Ishikawa (cell line): ENCODE data around the gene FH.

Experiments
- CEBPB ChIP-seq: IDR thresholded peaks from 2 replicates; pipeline ENCODE4 v1.6.1; 2012
- CREB1 ChIP-seq: IDR thresholded peaks from 2 replicates; pipeline ENCODE4 v1.6.1; 2012; ENCODE audit warnings: low read depth
- EGR1 ChIP-seq: IDR thresholded peaks from 2 replicates; pipeline ENCODE4 v1.6.1; 2012
- EP300 ChIP-seq: IDR thresholded peaks from 2 replicates; pipeline ENCODE4 v1.6.1; 2012; ENCODE audit warnings: borderline replicate concordance
- FOXM1 ChIP-seq: IDR thresholded peaks from 2 replicates; pipeline ENCODE4 v1.6.1; 2012; ENCODE audit warnings: low read depth, borderline replicate concordance
- MAX ChIP-seq: IDR thresholded peaks from 2 replicates; pipeline ENCODE4 v1.6.1; 2012
- NFIC ChIP-seq: IDR thresholded peaks from 2 replicates; pipeline ENCODE4 v1.6.1; 2012
- RAD21 ChIP-seq: IDR thresholded peaks from 2 replicates; pipeline ENCODE4 v1.6.1; 2012; ENCODE audit warnings: low read depth
- REST ChIP-seq: IDR thresholded peaks from 2 replicates; pipeline ENCODE4 v1.6.1; 2012; ENCODE audit warnings: low read depth, mild to moderate bottlenecking
- TAF1 ChIP-seq: IDR thresholded peaks from 2 replicates; pipeline ENCODE4 v1.6.1; 2012; ENCODE audit warnings: low read depth, mild to moderate bottlenecking
- TCF12 ChIP-seq: IDR thresholded peaks from 2 replicates; pipeline ENCODE4 v1.6.1; 2012; ENCODE audit warnings: low read depth
- TEAD4 ChIP-seq: IDR thresholded peaks from 2 replicates; pipeline ENCODE4 v1.6.1; 2012
- YY1 ChIP-seq: IDR thresholded peaks from 2 replicates; pipeline ENCODE4 v1.6.1; 2012; ENCODE audit warnings: low read depth
- ZBTB7A ChIP-seq: IDR thresholded peaks from 2 replicates; pipeline ENCODE4 v1.6.1; 2012; ENCODE audit warnings: low read depth
- TF ChIP-seq, protein P1 (sequence below): IDR thresholded peaks from 2 replicates; pipeline ENCODE4 v1.6.1; 2012

The FH gene

DNA sequence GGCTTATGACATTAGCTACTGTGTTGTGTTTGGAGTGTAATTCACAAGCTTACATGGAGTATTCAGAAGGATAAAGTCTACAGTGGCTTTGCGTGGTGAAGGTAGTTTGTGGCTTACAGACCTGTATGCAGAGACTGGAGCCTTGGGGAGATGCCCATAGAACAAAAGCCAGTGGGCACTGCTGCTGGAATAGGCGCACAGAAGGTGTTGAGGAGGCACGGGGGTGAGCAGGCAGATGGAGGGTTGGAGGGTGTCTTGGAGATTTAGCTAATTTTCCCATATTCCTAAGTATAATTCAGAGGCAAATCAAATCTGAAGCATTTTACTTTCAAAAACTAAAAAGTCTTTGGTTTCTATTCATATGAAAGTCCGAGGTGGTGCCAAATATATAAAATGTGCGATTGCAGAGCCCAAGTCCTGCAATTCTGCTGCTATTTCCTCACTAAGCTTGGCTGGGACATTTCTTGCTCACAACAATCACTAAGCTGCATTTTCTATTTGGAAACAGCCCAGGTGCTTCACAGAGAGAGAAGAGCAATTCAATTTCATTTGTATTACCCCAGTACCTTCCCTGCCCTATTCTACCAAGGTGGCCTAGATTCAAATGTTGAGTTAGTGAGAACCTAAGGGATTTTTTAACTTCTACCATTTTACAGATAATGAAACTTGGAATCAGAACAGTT lies 48.5 kb downstream of the FH start:
- TF ChIP-seq TCF12 (no peak), EP300 (no peak), CREB1 (no peak), REST (no peak), ZBTB7A (no peak), NFIC (no peak), MAX (no peak), CEBPB (no peak), RAD21 (no peak), TAF1 (no peak), YY1 (no peak), FOXM1 (no peak), EGR1 (no peak), TEAD4 (no peak)
- TF ChIP-seq, protein P1, sequence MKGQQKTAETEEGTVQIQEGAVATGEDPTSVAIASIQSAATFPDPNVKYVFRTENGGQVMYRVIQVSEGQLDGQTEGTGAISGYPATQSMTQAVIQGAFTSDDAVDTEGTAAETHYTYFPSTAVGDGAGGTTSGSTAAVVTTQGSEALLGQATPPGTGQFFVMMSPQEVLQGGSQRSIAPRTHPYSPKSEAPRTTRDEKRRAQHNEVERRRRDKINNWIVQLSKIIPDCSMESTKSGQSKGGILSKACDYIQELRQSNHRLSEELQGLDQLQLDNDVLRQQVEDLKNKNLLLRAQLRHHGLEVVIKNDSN: no peak

DNA sequence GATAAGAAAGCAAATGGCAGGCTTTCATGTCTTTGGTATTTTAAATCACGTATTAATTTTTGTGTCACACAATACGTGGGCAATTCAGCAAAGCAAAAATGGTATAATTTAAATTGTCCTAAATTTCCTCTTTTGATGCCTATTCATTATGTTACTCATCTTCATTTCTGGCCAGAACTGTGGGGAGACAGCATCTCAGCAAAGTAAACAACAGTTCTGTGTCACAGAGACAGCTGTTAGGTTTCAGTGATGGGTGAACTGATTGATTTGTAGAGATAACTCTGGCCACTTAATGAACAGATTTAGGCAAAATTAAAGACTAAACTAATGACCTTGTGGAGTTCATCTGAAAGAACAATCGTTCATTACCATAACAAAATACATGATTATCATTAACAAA lies 49.2 kb downstream of the FH start:
- no peak for TF ChIP-seq TAF1
- no peak for TF ChIP-seq FOXM1
- no peak for TF ChIP-seq ZBTB7A

- TF ChIP-seq, protein P1: no peak
- no peak for TF ChIP-seq REST
- no peak for TF ChIP-seq CEBPB
- no peak for TF ChIP-seq TEAD4
- no peak for TF ChIP-seq FOXM1
- no peak for TF ChIP-seq EGR1
- no peak for TF ChIP-seq ZBTB7A
- no peak for TF ChIP-seq YY1
- TF ChIP-seq TAF1: no peak
- no peak for TF ChIP-seq NFIC
- TF ChIP-seq MAX: no peak
- TF ChIP-seq TCF12: no peak
- TF ChIP-seq CREB1: no peak
- TF ChIP-seq RAD21: no peak
- TF ChIP-seq EP300: no peak
These were observed 53.9 kb downstream of the FH start for GRCh38 chr1:241465673-241466072.

DNA sequence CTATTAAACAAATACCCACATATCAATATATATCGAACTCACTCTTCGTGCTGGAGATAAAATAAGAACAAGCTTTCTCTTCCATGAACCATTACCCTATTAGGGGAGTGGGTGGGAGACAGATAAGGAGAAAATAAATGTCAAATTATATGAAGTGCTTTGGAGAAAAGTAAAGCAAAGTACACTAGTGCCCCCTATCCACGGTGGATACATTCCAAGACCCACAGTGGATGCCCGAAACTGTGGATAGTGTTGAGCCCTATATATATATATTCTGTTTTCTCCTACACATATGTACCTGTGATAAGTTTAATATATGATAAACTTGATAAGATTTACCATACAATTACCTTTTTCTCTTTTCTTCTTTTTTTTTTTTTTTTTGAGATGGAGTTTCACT lies 54.6 kb downstream of the FH start:
- no peak for TF ChIP-seq ZBTB7A
- no peak for TF ChIP-seq RAD21
- TF ChIP-seq CEBPB: no peak
- no peak for TF ChIP-seq REST
- TF ChIP-seq TAF1: no peak
- no peak for TF ChIP-seq TCF12
- TF ChIP-seq MAX: no peak
- TF ChIP-seq NFIC: no peak
- TF ChIP-seq, protein P1: no peak
- no peak for TF ChIP-seq YY1
- no peak for TF ChIP-seq EP300
- no peak for TF ChIP-seq FOXM1
- no peak for TF ChIP-seq CREB1
- no peak for TF ChIP-seq EGR1
